Upper lobe of left lung (tissue), 6 donors: ENCODE data around the gene TTBK2. TPM values are rescaled to one million over a fixed set of nuclear protein-coding genes. Genes with fewer than 3 reads are reported as not detected.
"Not testable (repeated sequence)": the region's sequence is repeated elsewhere in the genome, so short reads cannot be mapped to it uniquely, and the experiment has no call there.

Source experiments
- ATAC-seq, 2 donors: fragments of 200-7000 bp; cut with Tn5 transposase; one replicate each; pipeline ENCODE4 v1.9.1; 2022; ENCODE audit warnings: mild to moderate bottlenecking in 2 of 2, moderate library complexity in 2 of 2; ENCODE audit not compliant: low FRiP score in 2 of 2
- DNase-seq, 2 donors: peaks; one replicate each; pipeline ENCODE4 v3.0.0-alpha.2; 2019 to 2020
- H3K27ac ChIP-seq, 4 donors: fragments of 200-600 bp; sonication (generic); one replicate each; pipeline ENCODE4 v1.5.1; 2016 to 2019
- H3K27me3 ChIP-seq, 4 donors: fragments of 200-600 bp; sonication (generic); one replicate each; pipeline ENCODE4 v1.5.1; 2017 to 2019
- H3K36me3 ChIP-seq, 4 donors: fragments of 200-600 bp; sonication (generic); one replicate each; pipeline ENCODE4 v1.5.1; 2016 to 2019
- H3K4me1 ChIP-seq, 4 donors: fragments of 200-600 bp; sonication (generic); one replicate each; pipeline ENCODE4 v1.5.1; 2018 to 2019
- H3K4me3 ChIP-seq, 4 donors: fragments of 200-600 bp; sonication (generic); one replicate each; pipeline ENCODE4 v1.5.1; 2017 to 2019; ENCODE audit warnings: mild to moderate bottlenecking in 2 of 4, moderate library complexity in 1 of 4
- H3K9me3 ChIP-seq, 4 donors: fragments of 200-600 bp; sonication (generic); one replicate each; pipeline ENCODE4 v1.5.1; 2018 to 2019
- EP300 ChIP-seq, 4 donors: sonication (generic); formaldehyde crosslinking; IDR thresholded peaks; one replicate each; pipeline ENCODE4 v1.5.1; 2017; ENCODE audit warnings: antibody characterized with exemption in 4 of 4, control low read depth in 2 of 4
- POLR2A ChIP-seq, 4 donors: fragments of 450-650 bp; IDR thresholded peaks; one replicate each; pipeline ENCODE4 v1.5.1; 2016 to 2017; ENCODE audit warnings: antibody characterized with exemption in 4 of 4, mild to moderate bottlenecking in 2 of 4
- POLR2AphosphoS5 ChIP-seq, 2 donors: sonication (generic); formaldehyde crosslinking; IDR thresholded peaks; one replicate each; pipeline ENCODE4 v1.5.1; 2017; ENCODE audit warnings: antibody characterized with exemption in 2 of 2
- WGBS, 2 donors: methylation state at CpG; one replicate each; pipeline ENCODE4 v1.1.5; 2017 to 2018; 5-methylcytosine and 5-hydroxymethylcytosine counted together
- total RNA-seq, 6 donors: library from RNA; depleted of rRNA in 4 of 6; stranded (reverse); fragments of >200 nt in 4 of 6; gene quantifications; one replicate each; pipeline versions ENCODE4 v1.1.0 to v1.2.1, GENCODE V29; 2016 to 2021
- TF ChIP-seq, protein P1 (sequence below), 6 experiments: fragments of 450-650 bp in 4 of 6; fragments of 200-600 bp in 2 of 6; sonication (generic) in 2 of 6; IDR thresholded peaks; one replicate each; pipeline ENCODE4 v1.5.1; 2016 to 2019; ENCODE audit warnings: antibody characterized with exemption in 6 of 6
- donor health status: DM: no; HTN: no; CAD: no; lungs with moderate emphysema.
- donor health status: DM: no; HTN: yes; CAD: no; lungs with severe emphysema.

The TTBK2 gene
- total RNA-seq, 6 donors from 2014 or later = 8.2 to 28.3 (median 13.2) TPM

DNA sequence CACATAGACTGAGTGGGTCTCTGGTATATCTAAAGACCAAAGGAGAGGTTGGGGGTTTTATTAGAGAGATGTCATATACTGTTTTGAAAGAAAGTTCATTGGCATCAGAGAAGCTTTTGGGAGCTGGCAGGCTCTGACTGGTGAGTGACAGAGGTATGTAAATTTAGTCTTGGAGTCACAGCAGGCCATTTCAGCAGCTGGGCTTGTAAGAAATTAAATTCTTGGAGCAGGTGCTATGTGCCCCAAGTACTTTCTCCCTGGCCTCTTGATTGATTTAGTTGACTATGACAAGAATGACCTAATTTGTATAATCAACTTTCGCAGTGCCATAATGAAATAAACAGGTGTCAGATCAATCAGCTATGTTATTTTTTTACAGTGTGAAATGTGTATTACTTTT lies 135.9 kb downstream of the TTBK2 start:
- no peak for ATAC-seq
- H3K9me3 ChIP-seq = no peaks in the 10 kb centered on the region
- H3K4me3 ChIP-seq = no peak overlapping the region
- no peak for DNase-seq
- H3K27ac ChIP-seq = no peak overlapping the region
- no peaks in the 10 kb centered on the region for H3K27me3 ChIP-seq
- TF ChIP-seq POLR2A (IDR thresholded peaks at IDR 0.05) (no peak), POLR2AphosphoS5 (IDR thresholded peaks at IDR 0.05) (no peak), EP300 (IDR thresholded peaks at IDR 0.05) (no peak)
- TF ChIP-seq, protein P1, sequence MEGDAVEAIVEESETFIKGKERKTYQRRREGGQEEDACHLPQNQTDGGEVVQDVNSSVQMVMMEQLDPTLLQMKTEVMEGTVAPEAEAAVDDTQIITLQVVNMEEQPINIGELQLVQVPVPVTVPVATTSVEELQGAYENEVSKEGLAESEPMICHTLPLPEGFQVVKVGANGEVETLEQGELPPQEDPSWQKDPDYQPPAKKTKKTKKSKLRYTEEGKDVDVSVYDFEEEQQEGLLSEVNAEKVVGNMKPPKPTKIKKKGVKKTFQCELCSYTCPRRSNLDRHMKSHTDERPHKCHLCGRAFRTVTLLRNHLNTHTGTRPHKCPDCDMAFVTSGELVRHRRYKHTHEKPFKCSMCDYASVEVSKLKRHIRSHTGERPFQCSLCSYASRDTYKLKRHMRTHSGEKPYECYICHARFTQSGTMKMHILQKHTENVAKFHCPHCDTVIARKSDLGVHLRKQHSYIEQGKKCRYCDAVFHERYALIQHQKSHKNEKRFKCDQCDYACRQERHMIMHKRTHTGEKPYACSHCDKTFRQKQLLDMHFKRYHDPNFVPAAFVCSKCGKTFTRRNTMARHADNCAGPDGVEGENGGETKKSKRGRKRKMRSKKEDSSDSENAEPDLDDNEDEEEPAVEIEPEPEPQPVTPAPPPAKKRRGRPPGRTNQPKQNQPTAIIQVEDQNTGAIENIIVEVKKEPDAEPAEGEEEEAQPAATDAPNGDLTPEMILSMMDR (IDR thresholded peaks at IDR 0.05) = no peak
- H3K36me3 ChIP-seq = peaks cover 0 to 9% (median 5%) of the 10 kb centered on the region in 4 donors
- 86 to 96% methylated on average over 1 of the region's 1 CpG for WGBS, 2 donors
- no peaks in the 10 kb centered on the region for H3K4me1 ChIP-seq

DNA sequence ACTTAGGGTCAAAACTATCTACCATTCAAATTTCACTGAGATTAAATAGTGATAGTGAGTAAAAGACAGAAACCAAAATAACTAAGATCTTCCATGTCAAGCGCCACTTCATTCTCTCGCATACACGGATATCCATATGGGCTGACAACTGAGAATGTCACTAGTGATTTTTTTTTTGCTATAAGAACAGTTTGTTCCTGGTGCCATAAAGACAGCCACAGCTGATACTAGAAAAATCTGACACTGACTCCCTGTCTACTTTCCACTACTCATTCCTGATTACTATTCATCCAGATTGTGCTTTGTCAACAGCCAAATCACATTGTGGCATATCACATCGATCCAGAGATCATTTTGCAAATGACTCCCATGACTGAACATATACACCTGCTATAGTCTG lies 137.9 kb downstream of the TTBK2 start:
- Histone ChIP-seq H3K4me1 (no peaks in the 10 kb centered on the region), H3K27me3 (no peaks in the 10 kb centered on the region), H3K36me3 (peaks cover 0 to 9% (median 5%) of the 10 kb centered on the region in 4 donors), H3K9me3 (no peaks in the 10 kb centered on the region), H3K4me3 (no peak overlapping the region), H3K27ac (no peak overlapping the region)
- TF ChIP-seq, protein P1 (IDR thresholded peaks at IDR 0.05) = no peak
- TF ChIP-seq EP300 (IDR thresholded peaks at IDR 0.05) (no peak), POLR2AphosphoS5 (IDR thresholded peaks at IDR 0.05) (no peak), POLR2A (IDR thresholded peaks at IDR 0.05) (no peak)
- 89 to 98% methylated on average over 4 of the region's 4 CpGs for WGBS, 2 donors
- ATAC-seq (no peak), DNase-seq (no peak)

- DNase-seq (no peak), ATAC-seq (no peak)
- TF ChIP-seq POLR2A (IDR thresholded peaks at IDR 0.05) (no peak), POLR2AphosphoS5 (IDR thresholded peaks at IDR 0.05) (no peak), EP300 (IDR thresholded peaks at IDR 0.05) (no peak)
- TF ChIP-seq, protein P1 (IDR thresholded peaks at IDR 0.05) = no peak
- Histone ChIP-seq H3K4me3 (no peak overlapping the region), H3K9me3 (no peaks in the 10 kb centered on the region), H3K27ac (no peak overlapping the region), H3K36me3 (peaks cover 0 to 32% (median 11%) of the 10 kb centered on the region in 4 donors), H3K4me1 (no peaks in the 10 kb centered on the region), H3K27me3 (no peaks in the 10 kb centered on the region)
- 80 to 84% methylated on average over 2 of the region's 2 CpGs for WGBS, 2 donors
These were observed 145.2 kb downstream of the TTBK2 start for GRCh38 chr15:42775416-42775815.

DNA sequence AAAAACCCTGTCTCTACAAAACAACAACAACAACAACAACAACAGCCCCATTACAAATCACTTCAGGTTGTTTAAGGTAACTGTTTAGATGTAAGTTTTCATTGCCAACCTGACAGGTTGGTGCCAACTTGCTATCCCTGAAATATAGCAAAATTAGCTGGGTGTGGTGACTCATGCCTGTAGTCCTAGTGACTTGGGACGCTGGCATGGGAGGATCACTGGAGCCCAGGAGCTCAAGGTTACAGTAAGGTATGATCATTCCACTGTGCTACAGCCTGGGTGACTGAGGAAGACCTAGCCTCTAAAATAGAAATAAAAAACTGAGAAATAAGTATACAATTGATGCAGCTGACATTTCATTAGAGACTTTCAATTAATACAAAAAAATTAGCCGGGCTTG lies 147.7 kb downstream of the TTBK2 start:
- H3K27me3 ChIP-seq = no peaks in the 10 kb centered on the region
- WGBS, 2 donors = 93 to 97% methylated on average over 2 of the region's 2 CpGs
- TF ChIP-seq EP300 (IDR thresholded peaks at IDR 0.05) (no peak), POLR2A (IDR thresholded peaks at IDR 0.05) (no peak), POLR2AphosphoS5 (IDR thresholded peaks at IDR 0.05) (no peak)
- TF ChIP-seq, protein P1 (IDR thresholded peaks at IDR 0.05) = no peak
- no peak overlapping the region for H3K4me3 ChIP-seq
- ATAC-seq (no peak), DNase-seq (no peak)
- no peaks in the 10 kb centered on the region for H3K4me1 ChIP-seq
- peaks cover 0 to 32% (median 11%) of the 10 kb centered on the region in 4 donors for H3K36me3 ChIP-seq
- H3K27ac ChIP-seq = no peak overlapping the region
- no peaks in the 10 kb centered on the region for H3K9me3 ChIP-seq

GRCh38 chr15:42772144-42772543 lies 148.4 kb downstream of the TTBK2 start:
- no peak for ATAC-seq
- no peaks in the 10 kb centered on the region for H3K27me3 ChIP-seq
- H3K4me1 ChIP-seq = no peaks in the 10 kb centered on the region
- no peaks in the 10 kb centered on the region for H3K9me3 ChIP-seq
- no peak overlapping the region for H3K4me3 ChIP-seq
- no peak for DNase-seq
- peaks cover 0 to 32% (median 11%) of the 10 kb centered on the region in 4 donors for H3K36me3 ChIP-seq
- TF ChIP-seq, protein P1 (IDR thresholded peaks at IDR 0.05) = no peak
- TF ChIP-seq POLR2AphosphoS5 (IDR thresholded peaks at IDR 0.05) = no peak
- TF ChIP-seq POLR2A (IDR thresholded peaks at IDR 0.05) = no peak
- no peak for TF ChIP-seq EP300 (IDR thresholded peaks at IDR 0.05)
- no peak overlapping the region for H3K27ac ChIP-seq
- WGBS, 2 donors = 47 to 61% methylated on average over 2 of the region's 2 CpGs

DNA sequence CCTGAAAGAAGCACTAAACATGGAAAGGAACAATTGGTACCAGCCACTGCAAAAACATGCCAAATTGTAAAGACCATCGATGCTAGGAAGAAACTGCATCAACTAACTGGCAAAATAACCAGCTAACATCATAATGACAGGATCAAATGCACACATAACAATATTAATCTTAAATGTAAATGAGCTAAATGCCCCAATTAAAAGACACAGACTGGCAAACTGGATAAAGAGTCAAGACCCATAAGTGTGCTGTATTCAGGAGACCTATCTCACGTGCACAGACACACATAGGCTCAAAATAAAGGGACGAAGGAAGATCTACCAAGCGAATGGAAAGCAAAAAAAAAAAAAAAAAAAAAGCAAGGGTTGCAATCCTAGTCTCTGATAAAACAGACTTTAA lies 154.5 kb downstream of the TTBK2 start:
- not testable (repeated sequence) for ATAC-seq, H3K4me3 ChIP-seq, H3K4me1 ChIP-seq, DNase-seq, H3K27ac ChIP-seq, H3K36me3 ChIP-seq, H3K27me3 ChIP-seq
- WGBS, 2 donors = 80 to 94% methylated on average over 4 of the region's 4 CpGs
- H3K9me3 ChIP-seq = peaks cover 0 to 11% (median 6%) of the 10 kb centered on the region in 4 donors

DNA sequence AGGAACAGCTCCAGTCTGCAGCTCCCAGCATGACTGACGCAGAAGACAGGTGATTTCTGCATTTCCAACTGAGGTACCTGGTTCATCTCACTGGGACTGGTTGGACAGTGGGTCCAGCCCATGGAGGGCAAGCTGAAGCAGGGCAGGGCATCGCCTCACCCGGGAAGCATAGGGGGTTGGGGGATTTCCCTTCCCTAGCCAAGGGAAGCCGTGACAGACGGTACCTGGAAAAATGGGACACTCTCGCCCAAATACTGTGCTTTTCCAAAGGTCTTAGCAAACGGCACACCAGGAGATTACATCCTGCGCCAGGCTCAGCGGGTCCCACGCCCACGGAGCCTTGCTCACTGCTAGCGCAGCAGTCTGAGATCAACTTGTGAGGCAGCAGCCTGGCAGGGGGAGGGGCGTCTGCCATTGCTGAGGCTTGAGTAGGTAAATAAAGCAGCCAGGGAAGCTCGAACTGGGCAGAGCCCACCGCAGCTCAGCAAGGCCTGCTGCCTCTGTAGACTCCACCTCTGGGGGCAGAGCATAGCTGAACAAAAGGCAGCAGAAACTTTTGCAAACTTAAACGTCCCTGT lies 156.3 kb downstream of the TTBK2 start:
- WGBS, 2 donors = 80 to 81% methylated on average over 9 to 16 of the region's 16 CpGs
- H3K4me1 ChIP-seq = not testable (repeated sequence)

More for the DNA sequence above, 156.3 kb downstream of the TTBK2 start:
- H3K9me3 ChIP-seq = peaks cover 9 to 20% (median 13%) of the 10 kb centered on the region in 4 donors
- not testable (repeated sequence) for ATAC-seq, H3K27me3 ChIP-seq, H3K27ac ChIP-seq, H3K36me3 ChIP-seq, H3K4me3 ChIP-seq
- peak in 1 of 2 donors; percentile 42 for DNase-seq
